Putamen (tissue), 1 donor: ENCODE results near the gene SAG.

Experiments used
- DNase-seq: peaks from one replicate; pipeline ENCODE4 v3.0.0-alpha.2; 2016; ENCODE audit warnings: low spot score

Gene SAG

DNA sequence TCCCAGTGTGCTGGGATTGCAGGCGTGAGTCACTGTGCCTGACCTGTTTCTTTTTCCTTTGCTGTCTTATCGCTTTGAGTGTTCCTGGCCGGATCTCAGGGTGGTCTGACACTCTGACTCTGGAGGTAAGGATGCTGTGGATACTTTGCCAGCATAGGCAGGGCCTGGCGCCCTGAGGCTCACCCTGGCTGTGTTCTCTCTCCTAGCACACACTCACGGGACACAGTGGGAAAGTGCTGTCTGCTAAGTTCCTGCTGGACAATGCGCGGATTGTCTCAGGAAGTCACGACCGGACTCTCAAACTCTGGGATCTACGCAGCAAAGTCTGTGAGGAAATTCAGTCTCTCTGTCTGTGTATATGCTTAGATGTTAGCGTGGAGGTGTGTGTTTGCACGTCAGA is 18.0 kb upstream of the SAG start:
- DNase-seq = peak; percentile 45

DNA sequence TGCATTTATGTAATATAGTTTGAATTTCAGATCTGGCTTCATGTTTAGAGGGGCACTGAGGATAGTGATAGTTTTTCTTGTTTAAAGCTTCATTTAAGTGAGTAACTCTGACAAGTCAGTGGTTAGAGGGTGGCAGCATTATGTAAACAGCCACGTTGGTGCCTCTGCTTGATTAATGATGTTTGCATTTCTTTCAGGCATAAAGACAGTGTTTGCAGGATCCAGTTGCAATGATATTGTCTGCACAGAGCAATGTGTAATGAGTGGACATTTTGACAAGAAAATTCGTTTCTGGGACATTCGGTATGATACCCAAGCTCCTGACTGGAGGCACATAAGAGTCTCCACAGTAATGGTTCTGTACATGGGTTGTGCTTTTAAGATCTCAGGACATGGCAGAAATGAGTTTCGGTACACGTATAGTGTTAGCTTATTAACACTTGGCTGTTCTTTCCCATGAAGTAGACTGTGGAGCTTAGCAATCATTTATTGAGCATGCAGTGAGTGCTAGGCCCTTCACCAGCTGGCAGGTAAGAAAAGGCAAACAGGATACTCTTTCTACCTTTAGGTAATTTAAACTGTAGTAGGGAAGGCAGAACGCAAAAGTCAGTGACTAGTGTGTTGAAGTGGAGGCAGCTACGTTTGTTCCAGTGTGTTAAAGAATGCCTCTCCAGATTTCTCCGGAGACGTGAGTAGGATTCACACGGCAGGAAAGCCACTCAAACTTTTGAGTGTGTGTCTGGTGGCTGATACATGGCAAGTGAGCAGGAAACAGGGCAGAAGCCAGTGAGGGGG is 17.4 kb upstream of the SAG start:
- no peak for DNase-seq

DNA sequence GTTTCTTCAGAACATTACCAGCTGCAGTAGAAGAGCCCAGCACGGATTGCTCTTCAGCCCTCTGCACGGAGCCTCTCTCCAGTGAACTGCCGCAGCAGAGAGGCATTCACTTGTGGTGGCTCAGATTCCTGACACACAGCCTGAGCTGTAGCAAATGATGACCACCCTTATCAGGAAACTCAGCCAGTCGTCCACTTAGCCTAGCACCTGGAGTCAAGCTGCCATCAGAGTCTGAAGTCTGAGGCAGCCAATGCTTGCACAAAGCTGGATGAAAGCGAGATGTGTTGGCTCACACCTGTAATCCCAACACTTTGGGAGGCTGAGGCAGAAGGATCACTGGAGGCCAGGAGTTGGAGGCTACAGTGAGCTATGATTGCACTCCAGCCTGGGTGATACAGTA is 11.7 kb upstream of the SAG start:
- no peak for DNase-seq

DNA sequence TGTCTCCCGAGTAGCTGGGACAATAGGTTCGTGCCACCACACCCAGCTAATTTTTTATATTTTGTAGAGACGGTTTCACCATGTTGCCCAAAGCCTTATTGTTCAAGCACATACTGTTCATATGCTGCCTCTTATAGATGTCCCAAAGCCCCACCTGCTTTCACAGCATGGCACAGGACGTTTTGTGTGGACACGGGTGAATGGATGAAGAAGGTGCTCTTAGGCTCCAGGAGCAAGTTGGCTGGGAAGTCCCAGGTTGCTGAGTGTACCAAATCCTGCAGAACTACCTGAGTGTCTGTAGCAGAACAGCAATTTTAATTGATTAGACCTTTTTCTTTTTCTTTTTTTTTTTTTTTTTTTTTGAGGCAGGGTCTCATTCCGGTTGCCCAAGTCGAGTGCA is 10.5 kb upstream of the SAG start:
- no peak for DNase-seq

DNA sequence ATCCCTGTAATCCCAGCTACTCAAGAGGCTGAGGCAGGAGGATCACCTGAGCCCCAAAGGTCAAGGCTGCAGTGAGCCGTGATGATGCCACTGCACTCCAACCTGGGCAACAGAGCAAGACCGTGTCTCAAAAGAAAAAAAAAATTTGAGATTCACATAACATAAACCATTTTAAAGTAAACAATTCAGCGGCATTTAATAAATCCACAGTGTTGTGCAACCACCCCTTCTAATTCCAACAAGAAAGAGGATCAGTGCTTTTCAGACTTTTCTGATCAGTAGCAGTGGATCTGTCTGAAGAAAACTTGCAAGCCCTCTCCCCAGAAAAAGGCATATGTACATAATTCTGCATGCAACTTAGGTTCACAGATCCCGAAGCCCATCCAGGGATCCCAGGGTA is 7.2 kb upstream of the SAG start:
- DNase-seq = no peak

DNA sequence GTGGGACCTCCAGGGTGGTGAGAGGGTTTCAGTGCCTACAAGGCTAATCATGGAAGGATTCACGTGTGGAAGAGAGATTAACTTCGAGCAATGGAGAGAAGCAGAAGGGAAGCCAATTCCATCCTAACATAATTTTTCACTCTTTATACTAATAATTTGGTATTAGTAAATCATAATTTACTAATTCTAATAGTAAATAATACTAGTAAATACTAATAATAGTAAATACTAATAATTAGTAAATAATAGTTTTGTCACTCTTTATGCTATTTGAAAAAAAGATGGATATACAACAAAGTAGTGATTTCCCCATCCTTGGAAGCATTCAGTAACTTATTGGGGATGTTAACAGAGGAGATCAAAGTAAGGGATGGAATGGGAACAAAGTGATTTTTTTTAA is 6.4 kb upstream of the SAG start:
- DNase-seq = no peak

DNA sequence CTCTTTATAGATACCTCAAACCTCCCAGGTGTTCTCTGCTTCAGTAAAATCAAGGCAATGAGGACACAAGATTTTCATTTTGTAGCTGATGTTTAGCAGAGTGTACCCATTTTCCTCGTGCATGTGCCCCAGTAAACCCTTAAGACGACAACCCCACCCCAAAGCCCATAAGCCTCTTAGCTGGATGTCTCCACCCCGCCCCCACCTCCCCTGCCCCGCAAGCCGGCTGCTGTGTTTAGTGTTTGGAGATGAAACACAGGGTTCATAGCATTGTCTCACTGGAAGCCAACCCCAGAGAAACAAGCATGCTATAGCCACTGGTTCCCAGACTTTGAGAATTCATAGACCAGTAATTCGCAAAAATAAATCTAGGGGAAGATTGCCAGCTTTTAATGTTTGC is 5.8 kb upstream of the SAG start:
- DNase-seq = no peak

DNA sequence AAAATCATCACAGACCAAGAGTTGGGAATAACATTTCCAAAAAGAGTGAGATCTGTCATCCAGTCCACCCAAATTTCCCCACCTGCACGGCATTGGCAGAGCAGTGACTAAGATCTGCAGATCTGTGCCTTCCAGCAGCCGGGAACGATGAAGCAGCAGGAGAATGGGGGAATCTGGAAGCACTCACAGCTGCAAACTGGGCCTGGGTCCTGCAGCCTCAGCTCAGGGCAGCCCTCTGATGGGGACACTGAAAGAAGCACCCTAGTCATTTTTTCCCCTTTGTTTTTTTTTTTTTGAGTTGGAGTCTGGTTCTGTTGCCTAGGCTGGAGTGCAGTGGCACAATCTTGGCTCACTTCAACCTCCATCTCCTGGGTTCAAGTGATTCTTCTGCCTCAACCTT is 4.4 kb upstream of the SAG start:
- DNase-seq = no peak

DNA sequence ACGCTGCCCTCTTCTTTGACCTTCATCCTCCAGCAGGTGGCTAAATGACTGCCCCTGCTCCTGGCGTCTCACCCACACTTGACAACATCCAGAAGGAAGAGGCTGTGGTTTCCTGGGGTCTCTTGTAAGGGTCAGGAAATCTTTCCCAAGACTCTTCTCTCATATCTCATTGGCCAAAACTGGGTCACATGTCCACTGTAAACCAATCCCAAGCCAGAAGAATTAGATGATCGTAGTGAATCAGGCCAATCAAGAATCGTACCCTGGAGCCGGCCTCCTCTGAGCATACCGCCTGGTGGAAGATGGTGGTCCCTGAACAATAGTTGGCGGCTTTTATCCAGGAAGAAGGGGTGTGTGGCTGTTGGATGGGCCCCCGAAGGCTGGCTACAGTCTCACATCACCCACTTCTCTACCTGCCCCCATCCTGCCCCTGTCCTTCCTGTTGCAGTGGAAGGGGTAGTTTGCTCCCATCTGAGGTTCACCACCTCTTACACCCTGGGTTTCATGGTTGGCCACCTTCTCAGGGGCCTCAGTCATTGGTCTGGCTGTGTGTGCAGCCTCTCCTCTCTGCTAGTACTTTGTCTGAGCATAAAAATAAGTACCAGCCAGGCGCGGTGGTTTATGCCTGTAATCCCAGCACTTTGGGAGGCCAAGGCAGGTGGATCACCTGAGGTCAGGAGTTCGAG is 3.8 kb downstream of the SAG start:
- DNase-seq = no peak

DNA sequence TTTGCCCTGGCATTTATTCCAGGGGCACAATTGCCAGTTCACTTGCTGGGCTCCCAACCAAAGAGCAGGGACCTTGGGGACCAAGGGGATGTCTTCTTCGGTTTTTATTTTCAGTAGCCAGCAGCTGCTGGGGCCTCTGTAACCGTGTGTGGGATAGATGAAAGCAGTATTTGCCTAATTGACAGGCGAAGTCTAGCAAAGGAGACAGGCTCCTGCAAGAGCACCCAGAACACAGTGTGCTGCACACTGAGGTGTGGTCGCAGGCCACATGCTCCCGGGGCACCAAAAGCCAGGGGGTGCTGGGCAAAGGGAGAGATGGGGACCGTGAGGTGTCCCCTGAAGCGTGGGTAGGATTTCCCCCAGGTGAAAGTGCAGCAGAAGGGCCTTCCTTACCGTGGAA is 5.3 kb downstream of the SAG start:
- no peak for DNase-seq

DNA sequence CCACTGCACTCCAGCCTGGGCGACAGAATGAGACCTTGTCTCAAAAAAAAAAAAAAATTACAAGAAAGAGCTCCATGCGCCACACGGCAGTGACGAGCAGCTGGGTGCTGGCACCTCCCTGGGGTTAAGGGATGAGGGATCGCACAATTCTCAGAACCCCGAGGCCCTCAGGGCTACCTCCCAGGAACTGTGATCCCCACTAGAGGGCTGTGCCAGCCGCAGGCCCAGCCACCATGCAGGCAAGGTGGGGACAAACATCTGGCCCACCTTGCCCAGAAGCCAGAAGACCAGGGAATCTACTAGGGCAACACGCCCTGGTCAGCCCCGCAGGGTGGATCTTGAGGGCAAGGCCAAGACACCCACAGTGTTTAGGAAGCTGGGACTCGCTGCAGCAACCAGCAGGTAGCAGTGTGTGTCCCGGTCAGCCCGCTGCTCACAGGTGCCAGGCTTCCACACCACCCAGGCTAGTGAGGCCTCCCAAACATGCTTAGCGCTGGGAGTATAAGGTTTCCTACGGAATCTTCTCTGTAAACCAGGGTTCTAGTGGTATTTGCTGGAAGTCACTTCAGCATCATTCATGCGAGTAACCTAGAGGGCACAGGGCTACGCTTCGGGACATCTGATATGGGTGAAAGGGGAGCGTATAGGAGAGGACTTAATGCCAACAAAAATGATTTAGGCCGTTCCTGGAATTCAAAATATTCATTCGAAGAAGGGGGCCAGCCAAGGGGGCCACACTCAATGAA is 6.7 kb downstream of the SAG start:
- DNase-seq = no peak

DNA sequence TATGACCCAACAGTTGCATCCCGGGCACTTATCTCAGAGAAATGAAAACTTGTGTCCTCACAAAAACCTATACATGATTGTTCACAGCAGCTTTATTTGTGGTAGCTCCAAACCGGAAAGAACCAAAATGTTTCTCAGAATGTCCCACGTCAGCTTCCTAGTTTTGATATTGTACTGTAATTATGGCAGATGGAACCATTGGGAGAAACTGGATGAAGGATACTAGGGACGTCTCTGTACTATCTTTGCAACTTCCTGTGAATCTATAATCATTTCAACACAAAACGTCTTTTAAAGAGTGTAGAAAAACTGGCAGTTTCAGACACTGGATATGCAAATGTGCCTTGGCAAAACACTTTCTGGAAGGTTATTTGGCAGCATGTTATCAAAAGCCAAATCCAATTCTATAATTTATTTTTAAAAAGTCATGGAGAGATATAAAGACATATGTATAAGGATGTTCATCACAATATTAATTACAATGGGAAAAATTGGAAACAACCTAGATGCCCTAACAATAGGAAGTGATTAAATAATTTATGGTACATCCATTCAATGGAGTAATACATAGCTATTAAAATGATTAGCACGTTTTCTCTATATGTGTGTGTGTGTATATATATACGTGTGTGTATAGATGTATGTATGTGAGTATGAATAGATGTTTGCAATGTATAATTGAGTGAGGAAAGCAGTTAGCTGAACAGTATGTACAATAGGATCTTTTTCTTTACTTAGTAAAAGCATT is 9.8 kb downstream of the SAG start:
- DNase-seq = no peak

DNA sequence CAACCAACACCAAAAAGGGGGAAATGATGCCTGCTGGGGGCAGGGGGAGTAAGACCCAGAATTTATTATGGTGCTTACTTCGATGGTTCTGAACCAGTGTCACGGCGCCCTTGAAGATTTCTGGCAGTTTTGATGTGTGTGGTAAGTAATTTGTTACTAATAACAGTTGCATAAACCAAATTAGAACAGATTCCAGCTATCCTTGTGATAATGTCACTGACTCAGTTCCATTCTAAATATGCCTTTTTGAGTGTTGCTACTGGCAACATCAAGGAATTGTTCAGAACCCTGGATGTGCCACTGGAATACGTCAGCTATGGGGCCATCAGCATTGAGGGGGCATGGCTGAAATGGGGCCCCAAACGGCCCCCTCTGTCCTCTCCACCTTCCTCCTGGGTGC is 11.6 kb downstream of the SAG start:
- DNase-seq = peak; percentile 53

DNA sequence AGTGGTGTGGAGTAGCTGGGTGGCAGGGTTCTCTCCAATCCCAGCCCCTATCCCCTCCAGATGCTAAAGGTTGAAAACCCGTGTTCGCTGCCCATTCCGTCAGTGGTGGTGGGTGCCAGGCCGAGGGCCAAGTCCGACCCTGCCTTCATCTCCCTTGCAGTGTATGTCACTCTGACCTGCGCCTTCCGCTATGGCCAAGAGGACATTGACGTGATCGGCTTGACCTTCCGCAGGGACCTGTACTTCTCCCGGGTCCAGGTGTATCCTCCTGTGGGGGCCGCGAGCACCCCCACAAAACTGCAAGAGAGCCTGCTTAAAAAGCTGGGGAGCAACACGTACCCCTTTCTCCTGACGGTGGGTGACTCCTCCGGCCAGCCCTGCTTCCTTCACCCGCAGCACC is 12.9 kb downstream of the SAG start:
- DNase-seq = no peak

DNA sequence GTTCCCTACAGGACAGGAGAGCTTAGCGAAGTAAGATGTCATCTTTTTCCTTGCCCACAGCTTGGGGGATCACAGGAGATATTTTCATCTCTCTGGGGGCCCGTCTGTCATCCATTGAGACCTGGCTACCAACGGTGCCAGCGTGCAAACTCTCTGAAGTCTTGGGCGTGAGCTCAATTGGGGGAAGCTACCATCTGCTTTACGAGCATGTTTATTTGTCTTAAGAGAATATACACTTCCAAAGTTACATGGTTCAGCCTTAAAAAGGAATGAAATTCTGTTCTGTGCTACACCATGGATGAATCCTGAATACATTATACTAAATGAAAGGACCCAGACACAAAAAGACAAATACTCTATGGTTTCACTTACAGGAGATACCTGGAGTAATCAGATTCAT is 13.6 kb downstream of the SAG start:
- DNase-seq = no peak

DNA sequence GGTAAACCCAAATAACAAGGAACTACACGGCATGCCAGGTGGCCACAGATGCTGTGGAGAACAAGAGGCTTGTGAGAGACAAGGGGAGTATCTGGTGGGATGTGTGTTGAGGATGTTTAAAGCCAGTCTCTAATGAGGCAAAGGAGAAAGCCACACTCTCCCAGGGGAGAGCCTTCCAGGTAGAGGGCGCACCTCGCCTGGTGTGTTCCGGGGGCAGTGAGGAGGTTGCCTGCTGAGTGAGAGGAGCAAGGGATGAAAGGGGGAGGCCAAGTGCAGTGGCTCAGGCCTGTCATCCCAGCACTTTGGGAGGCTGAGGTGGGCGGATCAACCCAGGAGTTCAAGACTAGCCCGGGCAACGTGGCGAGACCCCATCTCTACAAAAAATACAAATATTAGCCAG is 16.2 kb downstream of the SAG start:
- no peak for DNase-seq

DNA sequence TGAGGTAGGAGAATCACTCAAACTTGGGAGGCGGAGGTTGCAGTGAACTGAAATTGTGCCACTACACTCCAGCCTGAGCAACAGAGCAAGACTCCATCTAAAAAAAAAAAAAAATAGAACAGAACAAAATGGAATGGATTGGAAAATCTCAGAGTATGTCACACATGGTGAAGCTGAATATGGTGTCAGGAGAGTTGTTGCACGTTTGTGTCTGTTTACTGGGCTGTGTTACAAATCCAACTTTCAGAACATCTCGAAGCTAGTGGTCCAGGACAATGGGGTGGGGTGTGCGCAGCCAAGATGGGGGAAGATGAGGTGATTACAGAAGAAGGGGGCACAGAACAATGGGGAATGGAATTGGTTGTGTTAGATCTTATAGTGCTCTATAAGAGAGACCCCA is 17.6 kb downstream of the SAG start:
- no peak for DNase-seq

DNA sequence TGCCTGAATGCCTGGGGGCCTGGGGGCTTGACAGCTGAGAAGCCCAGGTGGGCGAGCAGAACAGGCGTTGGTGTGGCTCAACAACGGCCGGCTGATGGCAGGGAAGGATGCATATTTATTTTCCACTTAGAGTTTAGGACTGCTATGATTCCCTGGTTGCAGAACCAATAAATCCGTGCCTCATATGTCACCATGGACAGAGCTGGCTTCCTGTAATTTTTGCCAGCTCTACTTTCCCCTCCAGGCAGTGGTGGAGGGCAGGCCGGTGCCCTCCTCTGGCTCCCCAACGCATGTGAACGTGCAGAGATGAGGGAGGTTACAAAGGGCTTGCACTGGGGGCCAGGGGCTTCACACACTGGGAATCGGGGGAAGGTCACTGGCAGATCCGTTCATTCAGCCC is 18.2 kb downstream of the SAG start:
- no peak for DNase-seq

DNA sequence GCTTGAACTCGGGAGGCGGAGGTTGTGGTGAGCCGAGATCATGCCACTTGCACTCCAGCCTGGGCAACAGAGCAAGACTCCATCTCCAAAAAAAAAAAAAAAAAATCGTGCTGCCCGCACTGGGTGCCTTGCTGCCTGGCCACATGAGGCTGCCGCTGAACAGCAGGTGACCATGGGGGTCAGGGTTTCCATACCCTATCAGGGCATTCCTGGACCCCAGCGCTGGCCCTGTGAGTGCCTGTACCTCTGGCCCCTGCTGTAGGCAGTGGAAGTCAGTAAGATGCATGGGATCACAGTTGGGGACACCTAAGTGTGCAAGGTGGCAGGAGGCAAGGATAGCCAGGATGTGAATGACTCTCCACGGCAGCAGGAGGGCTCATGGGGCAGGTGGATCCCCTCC is 18.9 kb downstream of the SAG start:
- DNase-seq = no peak

DNA sequence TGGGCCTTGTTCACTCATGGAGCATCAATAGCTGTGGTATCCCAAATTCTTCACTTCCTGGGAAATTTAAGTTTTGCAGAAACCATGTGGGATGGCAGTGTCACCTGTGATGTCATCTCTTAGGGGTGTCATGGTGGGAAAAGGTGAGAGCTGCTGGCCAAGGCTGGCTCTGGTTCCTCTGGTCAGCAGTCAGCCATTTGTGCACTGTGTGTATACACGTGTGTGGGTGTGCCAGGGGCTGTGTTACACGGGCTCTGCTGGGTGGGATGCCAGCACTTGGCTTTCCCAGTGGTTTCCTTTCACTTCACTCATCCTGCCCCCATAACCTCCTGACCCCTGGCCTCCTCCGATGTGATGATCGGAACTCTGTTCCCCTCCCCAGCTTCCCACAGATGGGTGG is 21.3 kb downstream of the SAG start:
- DNase-seq = no peak

DNA sequence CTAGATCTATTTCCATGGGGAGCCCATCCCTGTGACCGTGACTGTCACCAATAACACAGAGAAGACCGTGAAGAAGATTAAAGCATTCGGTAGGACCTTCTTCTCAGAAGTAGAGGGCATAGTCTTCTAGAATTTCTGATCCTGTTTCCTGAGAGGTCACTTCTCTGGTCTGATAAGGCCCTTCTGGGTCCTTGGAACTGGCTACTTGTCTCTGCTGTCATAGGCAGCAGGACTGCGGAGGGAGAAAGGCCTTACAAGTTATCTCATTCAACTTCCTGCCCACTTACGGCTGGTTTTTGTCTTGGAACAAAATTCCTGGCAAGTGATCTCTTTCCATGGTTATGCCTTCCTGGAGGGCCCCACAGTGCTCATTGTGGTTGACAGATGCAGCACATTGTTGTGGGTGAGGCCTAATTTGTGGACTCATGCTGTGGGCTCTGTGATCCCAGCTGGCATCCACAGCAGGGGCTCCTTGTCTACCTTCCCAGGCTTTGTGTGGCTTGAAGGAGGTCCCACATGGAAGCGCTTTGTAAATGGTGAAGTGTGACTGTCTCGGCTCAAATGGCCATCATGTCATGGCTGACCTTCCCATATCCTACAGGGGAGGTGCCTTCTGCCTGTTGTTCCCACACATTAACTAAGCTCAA is 22.0 kb downstream of the SAG start:
- DNase-seq = no peak

DNA sequence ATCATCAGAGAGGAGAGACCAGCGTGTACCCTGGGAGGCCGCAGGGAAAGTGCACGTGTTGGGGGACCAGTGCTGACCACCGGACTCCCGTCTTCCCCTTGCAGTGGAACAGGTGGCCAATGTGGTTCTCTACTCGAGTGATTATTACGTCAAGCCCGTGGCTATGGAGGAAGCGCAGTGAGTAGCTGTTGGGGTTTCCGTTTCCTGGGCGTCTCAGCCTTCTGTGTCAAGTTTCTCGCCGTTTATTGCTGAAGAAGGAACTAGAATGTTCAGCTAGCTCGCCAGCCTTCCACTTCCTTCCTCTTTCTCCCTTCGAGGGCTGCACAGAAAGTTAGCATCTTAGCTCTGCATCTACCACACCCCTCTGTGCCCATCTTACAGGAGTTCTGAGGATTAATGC is 23.9 kb downstream of the SAG start:
- DNase-seq = peak; percentile 52
